ENCODE results near the gene TNRC6A. TPM values are rescaled to one million over a fixed set of nuclear protein-coding genes. Genes with fewer than 3 reads are reported as not detected.

The TNRC6A gene
- total RNA-seq, 4 donors from 2014 or later: 26.3 to 120 (median 49.2) TPM

DNA sequence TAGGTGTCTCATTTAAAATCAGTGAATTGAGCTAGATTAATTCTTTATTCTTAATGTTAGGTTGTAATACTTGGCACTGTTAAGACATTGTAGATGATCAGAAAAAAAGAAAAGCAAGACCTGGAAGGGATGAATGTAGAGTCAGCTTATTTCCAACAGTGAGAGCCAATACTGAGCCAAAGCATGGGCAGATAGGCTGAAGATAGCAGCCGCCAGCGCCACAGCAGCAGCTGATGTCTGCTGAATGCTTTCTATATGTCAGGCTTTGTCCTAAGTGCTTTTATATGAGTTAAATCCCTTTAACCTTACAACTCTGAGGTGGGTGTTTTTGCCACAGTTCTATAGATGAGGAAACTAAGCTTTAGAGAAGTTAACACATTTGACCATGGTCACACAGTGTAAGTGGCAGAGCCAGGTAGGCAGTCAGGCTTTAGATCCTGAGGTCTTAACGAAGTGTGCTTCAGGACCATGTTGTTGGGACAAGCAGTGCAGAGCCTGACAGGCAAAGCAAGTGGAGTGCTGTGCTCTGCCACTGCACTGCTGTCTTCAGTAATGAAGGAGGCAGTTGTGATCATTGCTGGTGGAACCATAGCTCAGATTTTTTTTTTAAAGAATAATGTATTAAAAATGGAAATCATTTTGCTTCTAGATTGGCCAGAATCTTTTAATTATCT lies 25.9 kb downstream of the TNRC6A start:
- Histone ChIP-seq H3K27me3 (no peaks in the 10 kb centered on the region), H3K9me3 (no peaks in the 10 kb centered on the region), H3K27ac (no peak overlapping the region), H3K4me1 (peaks cover 9% of the 10 kb centered on the region), H3K4me3 (no peak overlapping the region), H3K36me3 (peaks cover 13% of the 10 kb centered on the region)
- 71% methylated on average over 3 of the region's 3 CpGs for WGBS
- TF ChIP-seq EP300 (IDR thresholded peaks at IDR 0.05) (no peak), POLR2A (IDR thresholded peaks at IDR 0.05) (no peak), POLR2AphosphoS5 (IDR thresholded peaks at IDR 0.05) (no peak)
- TF ChIP-seq, protein P1, sequence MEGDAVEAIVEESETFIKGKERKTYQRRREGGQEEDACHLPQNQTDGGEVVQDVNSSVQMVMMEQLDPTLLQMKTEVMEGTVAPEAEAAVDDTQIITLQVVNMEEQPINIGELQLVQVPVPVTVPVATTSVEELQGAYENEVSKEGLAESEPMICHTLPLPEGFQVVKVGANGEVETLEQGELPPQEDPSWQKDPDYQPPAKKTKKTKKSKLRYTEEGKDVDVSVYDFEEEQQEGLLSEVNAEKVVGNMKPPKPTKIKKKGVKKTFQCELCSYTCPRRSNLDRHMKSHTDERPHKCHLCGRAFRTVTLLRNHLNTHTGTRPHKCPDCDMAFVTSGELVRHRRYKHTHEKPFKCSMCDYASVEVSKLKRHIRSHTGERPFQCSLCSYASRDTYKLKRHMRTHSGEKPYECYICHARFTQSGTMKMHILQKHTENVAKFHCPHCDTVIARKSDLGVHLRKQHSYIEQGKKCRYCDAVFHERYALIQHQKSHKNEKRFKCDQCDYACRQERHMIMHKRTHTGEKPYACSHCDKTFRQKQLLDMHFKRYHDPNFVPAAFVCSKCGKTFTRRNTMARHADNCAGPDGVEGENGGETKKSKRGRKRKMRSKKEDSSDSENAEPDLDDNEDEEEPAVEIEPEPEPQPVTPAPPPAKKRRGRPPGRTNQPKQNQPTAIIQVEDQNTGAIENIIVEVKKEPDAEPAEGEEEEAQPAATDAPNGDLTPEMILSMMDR (IDR thresholded peaks at IDR 0.05): no peak
- no peak for DNase-seq (ENCODE audit: low spot score in 2 of 2)

DNA sequence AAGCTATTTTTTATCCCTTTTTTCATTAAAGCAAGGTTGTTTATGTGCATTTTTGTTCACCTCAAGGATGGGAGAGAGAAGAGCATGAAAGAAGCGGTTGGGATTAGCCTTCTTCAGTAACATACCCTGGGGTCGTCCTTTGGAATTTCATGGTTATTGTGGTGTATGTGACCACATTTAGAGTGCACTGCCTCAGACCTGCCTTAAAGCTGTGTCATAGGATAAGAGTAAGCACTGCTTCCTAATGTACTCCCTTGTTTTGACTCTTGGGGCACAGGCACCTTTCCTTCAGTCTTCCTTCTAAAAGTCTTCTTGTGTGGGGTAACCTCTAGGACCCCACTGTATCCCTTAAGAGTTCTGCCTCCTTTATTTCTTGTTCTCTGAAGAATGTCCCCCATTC lies 28.9 kb downstream of the TNRC6A start:
- H3K36me3 ChIP-seq: peaks cover 24% of the 10 kb centered on the region
- 81% methylated on average over 2 of the region's 2 CpGs for WGBS
- no peaks in the 10 kb centered on the region for H3K9me3 ChIP-seq
- peaks cover 7% of the 10 kb centered on the region for H3K4me1 ChIP-seq
- H3K4me3 ChIP-seq: no peak overlapping the region
- TF ChIP-seq POLR2A (IDR thresholded peaks at IDR 0.05): no peak
- TF ChIP-seq EP300 (IDR thresholded peaks at IDR 0.05): no peak
- TF ChIP-seq, protein P1 (IDR thresholded peaks at IDR 0.05): no peak
- TF ChIP-seq POLR2AphosphoS5 (IDR thresholded peaks at IDR 0.05): no peak
- H3K27ac ChIP-seq: no peak overlapping the region
- no peak for DNase-seq (ENCODE audit: low spot score in 2 of 2)
- H3K27me3 ChIP-seq: no peaks in the 10 kb centered on the region

- H3K27ac ChIP-seq: no peak overlapping the region
- WGBS: 78% methylated on average over 2 of the region's 2 CpGs
- H3K27me3 ChIP-seq: no peaks in the 10 kb centered on the region
- H3K4me1 ChIP-seq: peaks cover 7% of the 10 kb centered on the region
- no peak for DNase-seq (ENCODE audit: low spot score in 2 of 2)
- H3K4me3 ChIP-seq: no peak overlapping the region
- no peaks in the 10 kb centered on the region for H3K9me3 ChIP-seq
- H3K36me3 ChIP-seq: peaks cover 25% of the 10 kb centered on the region
- TF ChIP-seq POLR2AphosphoS5 (IDR thresholded peaks at IDR 0.05): no peak
- TF ChIP-seq EP300 (IDR thresholded peaks at IDR 0.05): no peak
- no peak for TF ChIP-seq POLR2A (IDR thresholded peaks at IDR 0.05)
- TF ChIP-seq, protein P1 (IDR thresholded peaks at IDR 0.05): no peak
Measured at GRCh38 chr16:24759006-24759405, 29.6 kb downstream of the TNRC6A start.

DNA sequence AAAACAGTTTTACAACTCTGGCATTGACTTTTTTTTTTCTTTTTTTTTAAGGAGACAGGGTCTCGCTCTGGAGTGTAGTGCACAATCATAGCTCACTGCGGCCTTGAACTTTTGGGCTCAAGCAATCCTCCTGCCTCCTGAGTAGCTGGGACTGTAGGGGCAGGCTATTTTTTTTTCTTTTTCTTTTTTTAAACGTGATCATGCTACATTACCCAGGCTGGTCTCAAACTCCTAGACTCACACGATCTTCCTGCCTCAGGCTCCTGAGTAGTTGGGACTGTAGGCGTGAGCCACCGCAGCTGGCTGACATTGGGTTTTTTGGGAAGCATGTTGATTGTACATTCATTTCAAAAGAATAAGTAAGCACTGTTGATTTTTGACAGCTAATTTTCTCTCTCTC lies 32.1 kb downstream of the TNRC6A start:
- TF ChIP-seq, protein P1 (IDR thresholded peaks at IDR 0.05): no peak
- TF ChIP-seq EP300 (IDR thresholded peaks at IDR 0.05): no peak
- TF ChIP-seq POLR2AphosphoS5 (IDR thresholded peaks at IDR 0.05): no peak
- TF ChIP-seq POLR2A (IDR thresholded peaks at IDR 0.05): no peak
- 78% methylated on average over 6 of the region's 6 CpGs for WGBS
- Histone ChIP-seq H3K9me3 (no peaks in the 10 kb centered on the region), H3K27ac (no peak overlapping the region), H3K4me3 (no peak overlapping the region), H3K27me3 (no peaks in the 10 kb centered on the region), H3K4me1 (peaks cover 7% of the 10 kb centered on the region), H3K36me3 (peaks cover 25% of the 10 kb centered on the region)
- no peak for DNase-seq (ENCODE audit: low spot score in 2 of 2)

- 92% methylated on average over 2 of the region's 2 CpGs for WGBS
- no peak for TF ChIP-seq POLR2AphosphoS5 (IDR thresholded peaks at IDR 0.05)
- TF ChIP-seq, protein P1 (IDR thresholded peaks at IDR 0.05): no peak
- TF ChIP-seq EP300 (IDR thresholded peaks at IDR 0.05): no peak
- TF ChIP-seq POLR2A (IDR thresholded peaks at IDR 0.05): no peak
- no peaks in the 10 kb centered on the region for H3K27me3 ChIP-seq
- H3K4me1 ChIP-seq: peaks cover 4% of the 10 kb centered on the region
- H3K27ac ChIP-seq: no peak overlapping the region
- H3K4me3 ChIP-seq: no peak overlapping the region
- peaks cover 17% of the 10 kb centered on the region for H3K36me3 ChIP-seq
- no peaks in the 10 kb centered on the region for H3K9me3 ChIP-seq
- DNase-seq (ENCODE audit: low spot score in 2 of 2): no peak
Measured at GRCh38 chr16:24764916-24765315, 35.5 kb downstream of the TNRC6A start.
